Inflammatory macrophage treated with lipopolysaccharide for 1 hour (primary cell): ENCODE results near the gene KREMEN2.
A peak's percentile ranks its signal among the peaks of the same experiment; 100 is the strongest.
"Not testable (repeated sequence)": the region's sequence is repeated elsewhere in the genome, so short reads cannot be mapped to it uniquely, and the experiment has no call there.

Experiments used
- DNase-seq, 2 donors: peaks; one replicate each; pipeline ENCODE4 v3.0.0-alpha.2; 2020 to 2022

The KREMEN2 gene

DNA sequence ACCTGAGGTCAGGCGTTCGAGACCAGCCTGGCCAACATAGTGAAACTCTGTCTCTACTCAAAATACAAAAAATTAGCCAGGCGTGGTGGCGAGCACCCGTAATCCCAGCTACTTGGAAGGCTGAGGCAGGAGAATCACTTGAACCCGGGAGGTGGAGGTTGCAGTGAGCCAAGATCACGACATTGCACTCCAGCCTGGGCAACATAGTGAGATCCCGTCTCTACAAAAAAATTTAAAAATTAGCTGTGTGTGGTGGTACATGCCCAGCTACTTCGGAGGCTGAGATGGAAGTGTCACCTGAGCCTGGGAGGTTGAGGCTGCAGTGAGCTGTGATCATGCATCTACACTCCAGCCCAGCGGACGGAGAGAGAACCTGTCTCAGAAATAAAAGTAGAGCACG is 20.4 kb upstream of the KREMEN2 start:
- not testable (repeated sequence) for DNase-seq

DNA sequence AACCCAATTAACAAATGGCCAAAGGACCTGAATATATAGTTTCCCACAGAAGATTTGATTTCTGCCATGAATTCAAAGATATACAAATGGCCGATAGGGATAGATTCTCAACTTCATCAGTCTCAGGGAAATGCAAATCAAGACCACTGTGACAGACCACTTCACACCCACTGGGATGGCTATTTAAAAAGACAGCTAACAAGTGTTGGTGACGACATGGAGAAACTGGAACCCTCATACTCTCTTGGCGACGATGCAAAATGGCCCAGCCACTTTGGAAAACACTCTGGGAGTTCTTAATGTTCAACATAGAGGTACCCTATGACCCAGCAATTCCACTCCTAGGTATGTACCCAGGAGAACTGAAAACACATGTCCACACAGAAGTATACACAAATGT is 17.4 kb upstream of the KREMEN2 start:
- DNase-seq: no peak

DNA sequence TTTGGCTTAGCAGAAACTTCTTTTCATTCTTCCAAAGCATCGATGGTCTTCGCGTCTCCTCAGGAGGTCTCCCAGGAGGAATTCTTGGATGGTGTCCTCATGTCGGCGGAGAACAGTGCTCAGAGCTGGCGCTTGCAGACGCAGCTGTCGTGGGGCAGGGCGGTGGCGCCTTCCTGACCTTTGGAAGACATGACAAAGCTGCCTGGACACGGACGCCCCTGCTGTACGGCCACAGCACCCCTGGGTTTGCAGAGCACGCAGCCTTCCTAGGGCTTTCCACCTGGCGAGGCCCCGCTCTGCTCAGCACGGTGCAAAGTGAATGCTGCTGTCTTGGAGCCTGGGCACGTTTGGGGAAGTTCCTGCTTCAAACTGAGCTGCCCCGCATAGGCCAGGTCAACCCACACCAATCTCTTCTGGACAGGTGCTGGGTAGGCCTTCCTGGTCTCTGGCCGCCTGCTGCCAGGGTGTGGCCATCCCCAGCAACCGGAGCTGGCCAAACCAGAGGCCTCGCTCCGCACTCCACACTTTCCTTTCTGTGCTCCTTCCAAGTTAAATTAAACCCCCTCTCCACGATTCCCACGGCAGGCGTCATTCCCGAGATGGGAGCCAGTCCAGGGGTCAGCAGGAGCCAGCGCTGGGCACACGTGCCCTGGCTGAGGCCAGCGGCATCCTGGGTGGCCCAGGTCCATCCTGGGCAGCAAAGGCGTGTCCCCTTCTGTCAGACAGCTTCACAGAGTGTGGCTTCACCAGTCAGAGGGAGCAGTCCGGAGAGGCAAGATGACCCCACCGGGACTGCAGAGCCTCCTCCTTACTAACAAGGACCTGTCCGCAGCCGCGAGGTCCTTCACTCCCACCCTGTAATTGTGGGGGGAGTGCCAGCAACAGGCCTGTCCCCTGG is 15.0 kb upstream of the KREMEN2 start:
- no peak for DNase-seq

DNA sequence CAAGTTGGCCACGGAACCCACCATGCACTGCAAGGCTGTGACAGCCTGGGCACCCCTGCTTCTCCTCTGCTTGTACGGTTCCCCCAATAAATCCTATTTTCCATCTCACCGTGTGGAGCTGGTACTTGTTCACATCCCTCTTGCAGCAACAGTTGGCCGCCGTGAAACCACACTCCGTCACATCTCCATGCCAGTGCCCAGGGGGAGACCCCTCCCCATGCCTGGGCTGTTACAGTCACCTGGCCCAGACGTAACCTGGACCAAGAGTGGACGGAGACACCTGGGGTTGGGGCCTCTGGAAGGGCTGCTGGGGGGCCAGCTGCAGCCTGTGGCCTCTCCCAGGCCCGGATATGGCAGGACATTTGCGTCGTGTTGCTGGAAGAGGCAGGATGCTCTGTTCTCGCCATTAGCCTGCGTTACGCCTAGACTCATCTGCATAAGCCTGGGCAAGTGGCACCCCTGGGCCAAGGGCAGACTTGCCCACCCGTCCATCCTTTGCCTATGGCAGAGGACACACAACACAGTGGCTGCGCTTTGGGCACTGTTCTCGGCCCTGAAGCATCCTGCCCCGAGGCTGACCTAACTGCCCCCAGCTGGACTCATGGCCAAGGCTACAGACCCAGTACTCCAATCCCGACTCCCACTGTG is 14.2 kb upstream of the KREMEN2 start:
- DNase-seq: no peak

DNA sequence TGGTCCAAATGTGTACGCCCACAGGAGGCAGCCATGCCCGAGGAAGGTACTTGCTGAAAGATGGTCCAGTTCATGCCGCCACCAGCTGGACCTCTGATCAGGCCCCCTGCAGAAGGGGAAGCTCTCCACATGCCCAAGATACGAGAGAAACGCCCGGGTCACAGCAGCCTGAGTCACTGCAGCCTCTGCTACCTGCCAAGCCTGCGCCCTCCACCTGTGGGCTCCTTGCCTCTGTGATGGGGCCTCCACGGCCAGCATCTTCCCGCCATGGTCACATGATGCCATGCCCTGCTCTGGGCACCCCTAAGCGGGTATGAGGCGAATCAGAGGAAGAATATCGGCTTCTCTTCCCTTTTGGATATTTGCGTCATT is 13.7 kb upstream of the KREMEN2 start:
- no peak for DNase-seq

DNA sequence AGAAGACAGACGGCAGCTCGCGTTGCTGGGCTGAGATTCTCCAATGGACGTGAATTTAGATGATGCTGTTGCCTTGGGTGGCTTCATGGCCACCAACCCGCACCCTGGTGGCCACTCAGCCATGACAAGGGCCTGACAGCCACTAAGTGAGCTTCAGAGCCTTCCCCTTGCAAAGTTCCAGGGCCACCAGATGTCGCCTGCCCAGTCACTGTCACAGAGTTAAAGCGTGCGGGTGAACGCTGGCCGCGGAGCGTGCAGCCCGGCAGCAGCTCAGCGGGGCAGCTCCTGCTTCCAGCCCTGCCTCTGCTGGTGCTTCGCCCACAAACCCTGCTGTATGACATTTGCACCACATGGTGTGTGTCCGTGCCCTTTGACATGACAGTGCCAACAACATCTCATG is 13.3 kb upstream of the KREMEN2 start:
- no peak for DNase-seq

DNA sequence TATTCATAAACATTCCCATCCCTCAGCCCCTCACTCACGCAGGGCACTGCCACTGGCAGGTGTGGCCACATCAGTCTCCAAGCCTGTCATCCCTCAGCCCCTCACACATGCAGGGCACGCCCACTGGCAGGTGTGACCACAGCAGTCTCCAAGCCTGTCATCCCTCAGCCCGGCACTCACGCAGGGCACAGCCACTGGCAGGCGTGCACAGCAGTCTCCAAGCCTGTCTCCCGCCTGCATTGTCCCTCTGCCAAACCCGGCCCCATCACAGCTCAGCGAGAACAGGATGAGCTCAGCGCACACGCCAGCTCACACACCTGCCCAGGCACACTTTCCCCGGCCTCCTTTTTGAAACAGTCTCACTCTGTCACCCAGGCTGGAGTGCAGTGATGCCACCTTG is 11.4 kb upstream of the KREMEN2 start:
- no peak for DNase-seq

DNA sequence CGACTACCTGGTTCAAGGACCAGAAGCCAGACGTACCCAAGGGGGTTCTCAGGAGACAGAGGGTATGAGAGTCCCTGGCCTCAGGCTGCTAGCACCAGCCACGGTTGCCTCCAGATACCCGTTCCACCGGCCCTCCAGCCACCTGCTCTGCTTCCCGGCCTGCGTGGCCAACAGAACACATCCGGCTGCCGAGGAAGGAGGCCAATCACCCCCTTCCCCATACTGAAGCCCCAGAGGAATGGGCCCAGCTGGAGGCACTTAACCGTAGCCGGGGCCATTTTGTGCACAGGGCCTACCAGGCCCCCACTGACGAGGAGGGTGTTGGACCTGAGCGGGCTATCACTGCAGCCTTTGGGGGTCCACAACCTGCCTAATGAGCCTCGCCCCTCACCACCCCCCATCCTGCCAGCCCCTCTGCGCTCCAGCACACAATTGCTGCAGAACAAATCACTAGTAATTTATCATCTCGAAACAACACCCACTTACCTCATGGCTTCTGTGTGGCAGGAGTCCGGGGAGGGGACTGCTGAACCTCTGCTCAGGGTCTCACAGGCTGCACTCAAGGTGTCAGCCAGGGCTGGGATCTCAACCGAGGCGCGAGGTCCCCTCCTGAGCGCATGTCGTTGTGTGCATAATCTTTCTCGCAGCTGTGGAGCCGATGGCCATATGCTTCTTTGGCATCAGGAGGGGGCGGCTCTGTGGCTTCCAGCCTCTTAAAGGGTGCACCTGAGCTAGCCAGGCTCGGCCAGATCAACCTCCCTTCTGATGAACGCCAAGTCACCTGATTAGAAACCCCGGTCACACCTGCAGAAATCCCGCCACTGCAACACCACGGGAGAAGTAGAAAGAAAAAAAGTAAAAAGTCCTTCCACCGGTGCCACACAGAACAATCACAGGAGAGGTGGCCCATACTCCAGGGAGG is 10.1 kb upstream of the KREMEN2 start:
- DNase-seq: no peak

DNA sequence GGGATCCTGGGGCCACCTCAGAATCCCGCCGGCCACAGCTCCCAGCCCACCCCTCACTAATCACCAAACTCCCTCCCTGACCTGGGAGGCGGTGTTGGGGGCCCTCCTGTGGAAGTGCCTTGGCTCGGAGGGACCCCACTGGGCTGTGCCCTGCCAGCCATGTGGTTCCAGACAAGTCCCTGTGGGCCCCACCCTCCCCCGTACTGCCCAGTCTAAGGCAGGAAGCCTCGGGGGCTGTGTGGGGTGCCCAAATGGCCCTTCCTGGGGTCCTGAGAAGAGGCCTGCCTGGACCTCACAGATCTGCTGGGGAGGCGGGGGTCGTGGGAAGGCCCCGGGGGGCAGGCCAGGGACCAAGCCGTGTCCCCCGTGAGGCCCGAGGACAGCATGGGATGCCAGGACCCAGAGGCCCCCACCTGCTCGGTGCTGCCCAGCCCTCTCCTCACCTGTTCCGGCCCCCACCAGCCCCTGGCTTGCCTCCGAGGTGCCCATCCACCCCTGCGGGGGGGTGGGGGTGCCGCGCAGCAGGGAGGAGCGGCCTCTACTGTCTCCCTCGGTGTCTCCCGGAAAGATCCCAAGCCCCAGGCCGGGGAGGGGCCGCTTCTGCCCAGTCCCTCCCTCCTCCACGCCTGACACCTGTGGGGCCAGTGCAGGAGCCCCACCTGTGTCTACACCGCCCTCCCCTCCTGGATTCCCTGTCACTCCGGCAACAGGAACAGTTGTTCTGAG is 9.3 kb upstream of the KREMEN2 start:
- DNase-seq: no peak

DNA sequence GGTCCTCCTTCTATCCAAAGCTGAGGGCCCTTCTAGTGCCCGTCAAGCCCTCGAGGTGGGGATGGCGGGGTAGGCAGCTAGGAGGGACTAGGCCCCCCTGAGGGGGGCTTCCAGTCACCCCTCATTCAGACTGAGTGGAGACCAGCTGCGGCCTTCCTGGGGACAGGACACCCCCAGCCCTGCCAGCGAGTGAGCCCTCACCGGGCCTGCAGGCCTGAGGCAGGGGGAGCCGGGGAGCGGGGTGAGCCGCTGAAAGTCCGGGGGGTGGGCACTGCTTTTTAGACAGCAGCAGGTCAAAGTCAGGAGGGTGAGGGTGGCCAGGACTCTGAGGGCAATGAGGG is 8.7 kb upstream of the KREMEN2 start:
- DNase-seq: no peak

DNA sequence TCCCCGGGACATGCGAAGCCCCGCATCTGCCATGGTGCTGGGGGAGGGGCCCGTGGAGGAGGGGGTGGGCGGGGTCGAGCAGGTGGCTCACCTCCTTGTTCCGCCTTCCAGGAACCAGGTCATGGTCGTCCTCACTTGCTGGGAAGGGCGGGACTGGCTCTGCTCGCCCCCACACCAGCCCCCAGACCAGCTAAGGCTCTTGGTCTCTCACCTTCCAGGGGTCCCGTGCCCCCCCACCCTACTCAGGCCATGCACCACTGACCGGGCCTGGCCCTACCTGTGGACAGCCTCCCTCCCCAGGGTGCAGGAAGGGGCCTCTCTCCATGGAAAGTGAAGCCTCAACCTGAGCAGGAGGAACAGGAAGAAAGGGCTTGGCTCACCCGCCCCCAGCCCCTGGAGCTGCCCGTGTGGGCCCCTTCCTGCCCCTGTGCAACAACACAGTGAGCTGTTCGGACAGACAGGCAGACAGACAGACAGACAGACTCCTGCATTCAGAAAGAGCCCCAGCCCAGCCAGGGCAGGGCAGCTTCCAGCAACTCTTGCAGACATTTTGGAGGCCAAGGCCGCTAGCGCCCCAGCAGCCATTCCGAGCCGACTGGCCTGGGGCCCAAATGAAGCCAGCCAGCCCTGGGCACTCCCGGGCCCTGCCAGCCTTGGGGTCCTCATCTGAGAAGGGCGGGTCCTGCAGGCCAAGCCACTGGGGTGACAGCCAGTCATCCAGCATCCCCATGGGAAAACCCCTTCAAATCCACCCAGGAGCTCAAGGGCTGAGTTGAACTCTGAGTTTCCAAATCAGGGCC is 8.1 kb upstream of the KREMEN2 start:
- peak; percentile 84 to 91 for DNase-seq

DNA sequence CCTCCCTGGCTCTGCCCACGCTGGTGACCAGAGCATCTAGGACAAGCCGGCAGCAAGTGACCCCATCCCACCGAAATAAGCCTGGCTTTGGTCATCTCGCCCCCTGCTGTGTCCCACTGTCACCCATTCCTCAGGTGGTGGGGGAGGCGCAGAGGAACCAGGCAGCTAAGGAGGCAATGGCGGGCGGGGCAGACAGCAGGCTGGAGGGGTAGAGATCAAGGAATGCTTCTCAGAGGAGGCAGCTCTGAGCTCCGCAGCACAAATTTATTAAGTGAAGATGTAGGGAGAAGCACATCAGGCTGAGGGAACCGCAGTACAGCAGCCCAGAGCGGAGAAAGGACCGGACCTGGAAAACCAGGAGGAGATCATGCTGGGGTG is 7.5 kb upstream of the KREMEN2 start:
- DNase-seq: no peak

DNA sequence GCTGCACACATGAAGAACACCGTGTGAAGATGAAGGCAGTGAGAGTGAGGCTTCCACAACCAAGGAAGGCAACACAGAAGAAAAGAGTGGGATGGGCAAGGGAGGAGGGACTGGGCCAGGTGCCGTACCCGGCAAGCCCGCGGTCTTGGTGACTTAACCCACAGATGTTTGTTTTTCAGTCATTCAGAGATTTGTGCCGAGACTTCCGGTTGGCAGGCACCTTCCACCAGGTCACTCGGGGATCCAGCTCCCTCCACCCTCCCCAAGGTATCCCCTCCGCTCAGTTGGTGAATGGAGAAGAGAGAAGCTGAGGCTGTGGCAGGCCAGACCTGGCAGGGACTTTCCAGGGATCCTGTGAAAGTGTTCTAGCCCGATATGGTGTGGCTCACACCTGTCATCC is 4.9 kb upstream of the KREMEN2 start:
- DNase-seq: no peak

DNA sequence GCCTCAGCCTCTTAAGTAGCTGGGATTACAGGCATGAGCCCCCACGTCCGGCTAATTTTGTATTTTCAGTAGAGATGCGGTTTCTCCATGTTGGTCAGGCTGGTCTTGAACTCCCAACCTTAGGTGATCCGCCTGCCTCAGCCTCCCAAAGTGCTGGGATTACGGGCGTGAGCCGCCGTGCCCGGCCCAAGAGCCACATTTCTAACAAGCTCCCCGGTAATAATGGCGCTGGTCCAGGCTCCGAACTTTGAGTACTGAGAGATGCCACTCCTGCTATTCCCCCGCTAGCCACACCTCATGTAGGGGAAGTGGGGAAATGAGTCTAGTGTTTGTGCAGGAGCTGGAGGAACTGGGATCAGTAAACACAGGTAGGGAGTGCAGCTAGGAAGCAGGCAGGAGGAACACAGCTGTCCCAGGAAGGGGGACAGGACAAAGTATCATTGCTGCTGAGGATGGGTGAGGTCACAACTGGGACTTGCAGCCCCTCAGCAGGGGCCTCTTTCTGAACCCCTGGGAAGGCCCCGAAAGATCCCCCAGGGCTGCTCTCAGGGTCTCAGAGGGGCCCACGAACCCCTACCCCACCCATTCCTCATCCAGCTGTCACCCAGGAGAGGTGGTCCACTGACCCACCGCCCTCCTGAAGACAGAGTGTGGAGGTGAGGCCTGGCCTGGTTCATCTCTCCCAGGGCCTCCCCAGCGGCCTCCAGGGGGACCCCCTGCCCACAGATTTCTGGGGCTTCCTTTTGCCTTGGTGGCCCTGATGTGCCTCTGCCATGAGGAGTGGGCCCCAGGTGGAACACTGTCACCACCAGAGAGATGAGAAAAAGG is 3.7 kb upstream of the KREMEN2 start:
- DNase-seq: no peak

DNA sequence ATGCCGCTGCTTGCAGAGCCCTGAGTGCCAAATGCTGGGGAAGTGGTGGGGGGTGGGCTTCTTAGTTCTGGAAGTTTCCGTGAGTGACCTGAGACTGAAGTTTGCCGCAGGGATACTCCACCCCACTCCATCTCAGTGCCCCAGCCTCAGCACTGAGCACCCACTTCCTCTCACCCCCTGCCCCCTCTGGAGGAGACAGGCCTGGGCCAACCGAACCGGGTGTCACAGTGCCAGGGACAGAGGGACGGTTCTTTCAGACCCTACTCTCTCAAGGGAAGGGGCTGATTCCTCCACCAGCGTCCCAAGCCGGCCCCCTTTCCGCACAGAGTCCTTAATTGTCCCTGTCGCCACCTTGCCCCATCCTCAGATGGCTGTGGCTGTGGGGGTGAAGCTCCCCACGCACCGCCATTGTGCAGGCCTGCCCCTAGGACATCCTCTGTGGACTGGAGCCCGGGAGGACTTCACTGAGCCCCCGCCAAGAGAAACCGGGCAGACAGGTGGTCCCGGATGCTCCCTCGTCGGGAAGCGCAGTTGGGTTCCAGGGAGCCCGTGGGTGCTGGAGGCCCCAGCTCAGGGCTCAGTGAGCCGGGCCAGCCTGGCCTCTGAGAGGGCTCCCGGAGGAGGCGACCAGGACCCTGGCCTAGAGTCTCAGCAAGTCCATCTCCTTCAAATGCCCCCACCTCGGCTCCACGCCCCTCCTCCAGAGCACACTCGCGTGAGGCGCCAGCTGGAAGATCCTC is 1.6 kb upstream of the KREMEN2 start:
- no peak for DNase-seq

DNA sequence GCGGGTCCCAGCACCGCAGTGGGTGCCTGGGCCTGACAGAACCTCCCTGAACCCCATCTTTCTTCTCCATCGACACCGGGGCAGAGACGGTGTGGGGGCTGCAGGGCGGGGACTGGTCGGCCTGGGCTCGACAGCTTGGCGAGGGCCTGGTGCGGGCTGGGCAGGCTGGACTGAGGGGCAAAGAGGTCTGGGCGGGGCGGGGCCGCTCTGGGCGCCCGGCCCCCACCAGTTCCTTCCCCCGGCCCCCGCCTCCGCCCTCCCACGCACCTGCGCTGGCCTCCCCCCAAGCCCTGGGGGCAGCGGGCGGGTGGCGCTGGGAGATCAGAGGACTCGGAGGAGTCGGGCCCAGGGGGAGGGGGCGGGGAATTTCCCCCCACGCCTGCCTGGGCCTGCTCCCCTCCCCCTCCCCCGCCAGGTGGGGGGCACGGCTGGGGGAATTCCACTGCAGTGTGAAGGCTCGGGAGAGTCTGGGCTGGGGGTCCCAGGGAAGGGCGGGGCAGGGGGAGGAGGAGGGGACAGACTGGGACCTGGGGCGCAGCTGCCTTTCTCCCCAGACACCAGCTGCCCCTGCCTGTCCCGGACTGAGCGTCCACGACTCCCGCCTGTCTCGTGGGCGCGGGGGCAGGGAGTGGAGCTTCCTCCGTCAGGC is 877 bp upstream of the KREMEN2 start:
- no peak for DNase-seq

DNA sequence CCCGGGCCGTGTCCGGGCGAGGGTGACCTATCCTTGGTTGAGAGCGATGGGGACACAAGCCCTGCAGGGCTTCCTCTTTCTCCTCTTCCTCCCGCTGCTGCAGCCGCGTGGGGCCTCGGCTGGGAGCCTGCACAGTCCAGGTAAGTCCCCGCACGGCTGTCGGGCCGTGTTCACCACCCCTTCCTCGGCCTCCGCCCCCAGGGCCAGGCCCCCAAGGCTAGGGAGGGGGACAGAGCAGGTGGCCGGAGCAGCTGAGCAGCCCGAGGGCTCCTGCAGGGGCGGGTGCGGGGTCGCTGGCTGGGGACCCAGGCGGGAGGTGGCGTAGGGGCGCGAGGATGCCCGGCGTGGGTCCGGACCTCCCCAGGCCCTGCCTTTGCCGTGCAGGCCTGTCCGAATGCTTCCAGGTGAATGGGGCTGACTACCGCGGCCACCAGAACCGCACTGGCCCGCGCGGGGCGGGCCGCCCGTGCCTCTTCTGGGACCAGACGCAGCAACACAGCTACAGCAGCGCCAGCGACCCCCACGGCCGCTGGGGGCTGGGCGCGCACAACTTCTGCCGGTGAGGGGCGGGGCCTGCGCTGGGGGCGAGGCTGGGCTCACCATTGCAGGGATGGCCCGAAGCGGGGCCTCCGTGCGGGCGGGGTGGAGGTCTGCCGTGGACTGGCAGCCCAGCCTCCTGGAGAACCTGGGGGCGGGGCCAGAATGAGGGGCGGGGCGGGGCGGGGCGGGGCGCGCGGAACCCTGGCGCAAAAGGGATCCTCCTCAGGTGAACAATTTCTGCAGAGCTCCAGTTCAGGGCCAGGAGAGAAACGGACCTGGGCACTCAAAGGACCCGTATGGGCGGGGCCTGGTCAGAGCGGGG is 631 bp downstream of the KREMEN2 start:
- peak in 1 of 2 donors; percentile 22 for DNase-seq

DNA sequence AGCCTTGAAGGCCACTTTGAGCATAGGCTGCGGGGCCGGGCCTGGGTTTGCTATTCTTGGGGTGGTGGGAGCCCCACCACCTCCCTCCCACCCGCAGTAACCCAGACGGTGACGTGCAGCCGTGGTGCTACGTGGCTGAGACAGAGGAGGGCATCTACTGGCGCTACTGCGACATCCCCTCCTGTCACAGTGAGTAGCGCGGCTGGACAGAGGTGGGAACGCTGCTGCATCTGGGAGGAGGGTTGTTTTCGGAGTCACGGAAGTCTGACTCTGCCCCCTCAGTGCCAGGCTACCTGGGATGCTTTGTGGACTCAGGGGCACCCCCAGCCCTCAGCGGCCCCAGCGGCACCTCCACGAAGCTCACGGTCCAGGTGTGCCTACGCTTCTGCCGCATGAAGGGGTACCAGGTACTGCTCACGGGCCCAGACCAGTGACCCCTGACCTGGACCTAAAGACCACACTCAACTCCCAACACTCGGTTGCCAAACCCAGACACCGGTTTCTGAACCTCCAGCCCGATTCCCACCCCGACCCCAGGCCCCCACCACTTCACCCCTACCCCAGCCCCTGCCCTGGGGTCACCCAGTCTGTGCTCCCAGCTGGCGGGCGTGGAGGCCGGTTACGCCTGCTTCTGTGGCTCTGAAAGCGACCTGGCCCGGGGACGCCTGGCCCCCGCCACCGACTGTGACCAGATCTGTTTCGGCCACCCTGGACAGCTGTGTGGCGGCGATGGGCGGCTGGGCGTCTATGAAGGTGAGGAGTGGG is 2.1 kb downstream of the KREMEN2 start:
- DNase-seq: no peak
